A549 (cell line): ENCODE data around the gene ADGRL3.

Source experiments
- EP300 ChIP-seq, 2 experiments: fragments of >200 bp; sonication (Bioruptor Twin); formaldehyde crosslinking; IDR thresholded peaks; 2 replicates in 1 of 2; 3 replicates in 1 of 2; pipeline ENCODE4 v1.6.1; 2016 to 2017
- HDAC2 ChIP-seq: fragments of 200-600 bp; sonication (generic); IDR thresholded peaks from 2 replicates; pipeline ENCODE4 v1.6.1; 2016
- JUN ChIP-seq, 2 experiments: fragments of >200 bp; sonication (Bioruptor Twin); formaldehyde crosslinking; IDR thresholded peaks; 2 replicates in 1 of 2; 3 replicates in 1 of 2; pipeline ENCODE4 v1.6.1; 2016 to 2017
- MAFK ChIP-seq: fragments of 450-650 bp; IDR thresholded peaks from 2 replicates; pipeline ENCODE4 v1.6.1; 2014; ENCODE audit not compliant: partially characterized antibody
- MYC ChIP-seq: IDR thresholded peaks from 2 replicates; pipeline ENCODE4 v1.6.1; 2012; ENCODE audit warnings: mild to moderate bottlenecking, inconsistent platforms, low read length, improper control_type of control experiment, borderline replicate concordance
- TF ChIP-seq, protein P1 (sequence below): fragments of 200-600 bp; sonication (generic); IDR thresholded peaks from 2 replicates; pipeline ENCODE4 v1.6.1; 2016; ENCODE audit warnings: antibody characterized with exemption, mild to moderate bottlenecking, moderate library complexity
- TF ChIP-seq, protein P2 (sequence below): fragments of >200 bp; sonication (Bioruptor Twin); formaldehyde crosslinking; IDR thresholded peaks from 3 replicates; pipeline ENCODE4 v1.5.1; 2016

DNA sequence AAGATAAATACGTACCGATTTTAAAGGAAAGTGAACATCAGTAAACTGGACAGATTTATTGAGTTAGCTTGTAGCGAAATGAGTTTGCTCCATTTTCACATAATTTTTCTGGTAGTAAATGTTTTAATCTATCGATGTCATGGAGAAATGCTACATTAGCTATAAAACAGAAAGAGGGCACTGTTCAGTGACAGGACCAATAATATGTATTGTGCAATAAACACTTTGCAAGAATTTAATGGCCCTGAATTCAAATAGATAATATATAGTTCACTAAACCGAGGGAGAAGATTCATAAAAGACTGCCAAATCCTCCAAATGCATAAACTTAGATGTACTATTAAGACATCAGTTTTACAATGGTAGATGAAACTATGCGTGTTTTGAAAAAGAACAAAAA, 516.3 kb downstream of the ADGRL3 start:
- TF ChIP-seq EP300 (IDR thresholded peaks at IDR 0.05) (no peak), MAFK (no peak), JUN (IDR thresholded peaks at IDR 0.05) (no peak), HDAC2 (no peak), MYC (no peak)
- TF ChIP-seq, protein P1, sequence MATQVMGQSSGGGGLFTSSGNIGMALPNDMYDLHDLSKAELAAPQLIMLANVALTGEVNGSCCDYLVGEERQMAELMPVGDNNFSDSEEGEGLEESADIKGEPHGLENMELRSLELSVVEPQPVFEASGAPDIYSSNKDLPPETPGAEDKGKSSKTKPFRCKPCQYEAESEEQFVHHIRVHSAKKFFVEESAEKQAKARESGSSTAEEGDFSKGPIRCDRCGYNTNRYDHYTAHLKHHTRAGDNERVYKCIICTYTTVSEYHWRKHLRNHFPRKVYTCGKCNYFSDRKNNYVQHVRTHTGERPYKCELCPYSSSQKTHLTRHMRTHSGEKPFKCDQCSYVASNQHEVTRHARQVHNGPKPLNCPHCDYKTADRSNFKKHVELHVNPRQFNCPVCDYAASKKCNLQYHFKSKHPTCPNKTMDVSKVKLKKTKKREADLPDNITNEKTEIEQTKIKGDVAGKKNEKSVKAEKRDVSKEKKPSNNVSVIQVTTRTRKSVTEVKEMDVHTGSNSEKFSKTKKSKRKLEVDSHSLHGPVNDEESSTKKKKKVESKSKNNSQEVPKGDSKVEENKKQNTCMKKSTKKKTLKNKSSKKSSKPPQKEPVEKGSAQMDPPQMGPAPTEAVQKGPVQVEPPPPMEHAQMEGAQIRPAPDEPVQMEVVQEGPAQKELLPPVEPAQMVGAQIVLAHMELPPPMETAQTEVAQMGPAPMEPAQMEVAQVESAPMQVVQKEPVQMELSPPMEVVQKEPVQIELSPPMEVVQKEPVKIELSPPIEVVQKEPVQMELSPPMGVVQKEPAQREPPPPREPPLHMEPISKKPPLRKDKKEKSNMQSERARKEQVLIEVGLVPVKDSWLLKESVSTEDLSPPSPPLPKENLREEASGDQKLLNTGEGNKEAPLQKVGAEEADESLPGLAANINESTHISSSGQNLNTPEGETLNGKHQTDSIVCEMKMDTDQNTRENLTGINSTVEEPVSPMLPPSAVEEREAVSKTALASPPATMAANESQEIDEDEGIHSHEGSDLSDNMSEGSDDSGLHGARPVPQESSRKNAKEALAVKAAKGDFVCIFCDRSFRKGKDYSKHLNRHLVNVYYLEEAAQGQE, result no peak
- TF ChIP-seq, protein P2, sequence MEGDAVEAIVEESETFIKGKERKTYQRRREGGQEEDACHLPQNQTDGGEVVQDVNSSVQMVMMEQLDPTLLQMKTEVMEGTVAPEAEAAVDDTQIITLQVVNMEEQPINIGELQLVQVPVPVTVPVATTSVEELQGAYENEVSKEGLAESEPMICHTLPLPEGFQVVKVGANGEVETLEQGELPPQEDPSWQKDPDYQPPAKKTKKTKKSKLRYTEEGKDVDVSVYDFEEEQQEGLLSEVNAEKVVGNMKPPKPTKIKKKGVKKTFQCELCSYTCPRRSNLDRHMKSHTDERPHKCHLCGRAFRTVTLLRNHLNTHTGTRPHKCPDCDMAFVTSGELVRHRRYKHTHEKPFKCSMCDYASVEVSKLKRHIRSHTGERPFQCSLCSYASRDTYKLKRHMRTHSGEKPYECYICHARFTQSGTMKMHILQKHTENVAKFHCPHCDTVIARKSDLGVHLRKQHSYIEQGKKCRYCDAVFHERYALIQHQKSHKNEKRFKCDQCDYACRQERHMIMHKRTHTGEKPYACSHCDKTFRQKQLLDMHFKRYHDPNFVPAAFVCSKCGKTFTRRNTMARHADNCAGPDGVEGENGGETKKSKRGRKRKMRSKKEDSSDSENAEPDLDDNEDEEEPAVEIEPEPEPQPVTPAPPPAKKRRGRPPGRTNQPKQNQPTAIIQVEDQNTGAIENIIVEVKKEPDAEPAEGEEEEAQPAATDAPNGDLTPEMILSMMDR, result no peak
